GM23248 (cell line): Measurements from ENCODE around the gene ABCC4. TPM values are rescaled to one million over a fixed set of nuclear protein-coding genes. Genes with fewer than 3 reads are reported as not detected.

Source experiments
- DNase-seq: peaks from one replicate; pipeline ENCODE4 v3.0.0-alpha.2; 2015
- H2AFZ ChIP-seq: fragments of 200-600 bp; sonication (generic); 2 replicates; pipeline ENCODE4 v1.6.1; 2016; ENCODE audit warnings: antibody characterized with exemption
- H3F3A ChIP-seq: fragments of 200-600 bp; sonication (generic); 2 replicates; pipeline ENCODE4 v1.6.1; 2016; ENCODE audit warnings: mild to moderate bottlenecking, antibody characterized with exemption, mixed run types; ENCODE audit not compliant: insufficient read depth
- H3K27ac ChIP-seq: fragments of 200-600 bp; sonication (generic); 2 replicates; pipeline ENCODE4 v1.5.1; 2016; ENCODE audit warnings: mild to moderate bottlenecking
- H3K27me3 ChIP-seq: fragments of 200-600 bp; sonication (generic); replicated peaks from 2 replicates; pipeline ENCODE4 v1.6.1; 2016; ENCODE audit warnings: mild to moderate bottlenecking; ENCODE audit not compliant: insufficient read depth
- H3K36me3 ChIP-seq: fragments of 200-600 bp; sonication (generic); 2 replicates; pipeline ENCODE4 v1.6.1; 2016; ENCODE audit warnings: low read depth, mild to moderate bottlenecking
- H3K4me1 ChIP-seq: fragments of 200-600 bp; sonication (generic); 2 replicates; pipeline ENCODE4 v1.6.1; 2016; ENCODE audit warnings: mild to moderate bottlenecking; ENCODE audit not compliant: insufficient read depth
- H3K4me2 ChIP-seq: fragments of 200-600 bp; sonication (generic); one replicate; pipeline ENCODE4 v1.6.1; 2016; ENCODE audit warnings: mild to moderate bottlenecking; ENCODE audit not compliant: unreplicated experiment
- H3K4me3 ChIP-seq: fragments of 200-600 bp; sonication (generic); 2 replicates; pipeline ENCODE4 v1.5.1; 2016; ENCODE audit warnings: mild to moderate bottlenecking
- H3K79me2 ChIP-seq: fragments of 200-600 bp; sonication (generic); 2 replicates; pipeline ENCODE4 v1.6.1; 2016; ENCODE audit warnings: mild to moderate bottlenecking; ENCODE audit not compliant: insufficient read depth
- H3K9ac ChIP-seq: fragments of 200-600 bp; sonication (generic); 2 replicates; pipeline ENCODE4 v1.6.1; 2016; ENCODE audit warnings: mild to moderate bottlenecking
- H3K9me2 ChIP-seq: fragments of 200-600 bp; sonication (generic); 2 replicates; pipeline ENCODE4 v1.6.1; 2016; ENCODE audit warnings: mixed run types, mild to moderate bottlenecking, moderate library complexity; ENCODE audit not compliant: insufficient read depth
- H3K9me3 ChIP-seq: fragments of 200-600 bp; sonication (generic); one replicate; pipeline ENCODE4 v1.6.1; 2017; ENCODE audit warnings: low read depth
- H4K20me1 ChIP-seq: fragments of 200-600 bp; sonication (generic); 2 replicates; pipeline ENCODE4 v1.6.0; 2016; ENCODE audit not compliant: insufficient read depth
- EZH2 ChIP-seq: fragments of 200-600 bp; sonication (generic); IDR thresholded peaks from 2 replicates; pipeline ENCODE4 v1.6.1; 2018; ENCODE audit warnings: antibody characterized with exemption, mild to moderate bottlenecking; ENCODE audit not compliant: insufficient read depth, poor library complexity, severe bottlenecking
- EZH2phosphoT487 ChIP-seq: fragments of 200-600 bp; sonication (generic); IDR thresholded peaks from 2 replicates; pipeline ENCODE4 v1.6.1; 2018; ENCODE audit warnings: antibody characterized with exemption, moderate library complexity, mild to moderate bottlenecking, low read depth; ENCODE audit not compliant: insufficient read depth
- WGBS, 2 experiments: methylation state at CpG; one replicate each; pipeline ENCODE4 v1.1.6; 2015 to 2017; ENCODE audit warnings: low lambda C conversion rate in 2 of 2, low coverage in 1 of 2; ENCODE audit errors: missing lambda C conversion rate in 2 of 2; 5-methylcytosine and 5-hydroxymethylcytosine counted together
- in situ Hi-C: fragments of 300-500 bp; cut with MboI; formaldehyde crosslinking; loops from 2 replicates; pipeline ENCODE4 v1.15.0; 2020
- polyA plus RNA-seq: library from polyadenylated mRNA; unstranded; fragments of >200 nt; fragmentation: Nextera tagmentation; extraction: Ambion mirVana; gene quantifications from 2 replicates; pipeline ENCODE4 v1.2.1, GENCODE V29; 2016
- total RNA-seq: library from RNA; depleted of rRNA; stranded (reverse); fragments of >200 nt; shearing (Covaris generic); gene quantifications from 2 replicates; pipeline ENCODE4 v1.2.3, GENCODE V29; 2014

ABCC4 gene
- total and polyA plus RNA-seq, 2 experiments from 2014 or later = 3.9 to 11.2 TPM

- no peak overlapping the region for H3K4me3 ChIP-seq
- WGBS, 2 experiments = 26 to 29% methylated on average over 3 of the region's 3 CpGs
- TF ChIP-seq EZH2phosphoT487 (no peak), EZH2 (no peak)
- no peaks in the 10 kb centered on the region for H3K9me3 ChIP-seq
- H3K9ac ChIP-seq = no peak overlapping the region
- no peaks in the 10 kb centered on the region for H3K9me2 ChIP-seq
- H3K27ac ChIP-seq = no peak overlapping the region
- H3F3A ChIP-seq = no peaks in the 10 kb centered on the region
- H3K27me3 ChIP-seq = no peaks in the 10 kb centered on the region
- no peaks in the 10 kb centered on the region for H3K4me1 ChIP-seq
- in situ Hi-C loops = no loop called here
- H3K36me3 ChIP-seq = no peaks in the 10 kb centered on the region
- no peaks in the 10 kb centered on the region for H3K79me2 ChIP-seq
- no peak overlapping the region for H2AFZ ChIP-seq
- no peak overlapping the region for H3K4me2 ChIP-seq
- DNase-seq = no peak
- H4K20me1 ChIP-seq = no peaks in the 10 kb centered on the region; the same call in 1 of the 2 replicates
These were observed 250.2 kb downstream of the ABCC4 start for GRCh38 chr13:95050800-95051615.

- in situ Hi-C loops = no loop called here
- Histone ChIP-seq H3K9me3 (no peaks in the 10 kb centered on the region), H2AFZ (no peak overlapping the region), H3K9ac (no peak overlapping the region), H3K27ac (no peak overlapping the region), H3F3A (no peaks in the 10 kb centered on the region), H3K4me3 (no peak overlapping the region), H4K20me1 (no peaks in the 10 kb centered on the region), H3K27me3 (no peaks in the 10 kb centered on the region), H3K79me2 (no peaks in the 10 kb centered on the region), H3K36me3 (no peaks in the 10 kb centered on the region), H3K9me2 (no peaks in the 10 kb centered on the region), H3K4me1 (no peaks in the 10 kb centered on the region), H3K4me2 (no peak overlapping the region)
- WGBS, 2 experiments = 93 to 100% methylated on average over 1 of the region's 1 CpG
- no peak for TF ChIP-seq EZH2phosphoT487
- no peak for TF ChIP-seq EZH2
- no peak for DNase-seq
These were observed 251.5 kb downstream of the ABCC4 start for GRCh38 chr13:95049772-95050171.

GRCh38 chr13:95044452-95045205 is 256.6 kb downstream of the ABCC4 start:
- no peaks in the 10 kb centered on the region for H3K4me1 ChIP-seq
- no peaks in the 10 kb centered on the region for H4K20me1 ChIP-seq
- H3K27me3 ChIP-seq = no peaks in the 10 kb centered on the region
- TF ChIP-seq EZH2 (no peak), EZH2phosphoT487 (no peak)
- H3K9me2 ChIP-seq = no peaks in the 10 kb centered on the region
- H3K27ac ChIP-seq = no peak overlapping the region
- no peaks in the 10 kb centered on the region for H3F3A ChIP-seq
- in situ Hi-C loops = no loop called here
- 87 to 92% methylated on average over 4 of the region's 4 CpGs for WGBS, 2 experiments
- H2AFZ ChIP-seq = no peak overlapping the region
- no peak overlapping the region for H3K4me3 ChIP-seq
- no peak overlapping the region for H3K4me2 ChIP-seq
- no peak for DNase-seq
- no peak overlapping the region for H3K9ac ChIP-seq
- no peaks in the 10 kb centered on the region for H3K36me3 ChIP-seq
- H3K79me2 ChIP-seq = no peaks in the 10 kb centered on the region
- H3K9me3 ChIP-seq = no peaks in the 10 kb centered on the region

GRCh38 chr13:95039415-95039814 is 261.8 kb downstream of the ABCC4 start:
- TF ChIP-seq EZH2 (no peak), EZH2phosphoT487 (no peak)
- Histone ChIP-seq H3K27ac (no peak overlapping the region), H3K36me3 (no peaks in the 10 kb centered on the region), H3K4me3 (no peak overlapping the region), H4K20me1 (no peaks in the 10 kb centered on the region), H2AFZ (no peak overlapping the region), H3K27me3 (no peaks in the 10 kb centered on the region), H3K79me2 (no peaks in the 10 kb centered on the region), H3K4me1 (no peaks in the 10 kb centered on the region), H3K9me3 (no peaks in the 10 kb centered on the region), H3K9ac (no peak overlapping the region), H3K9me2 (no peaks in the 10 kb centered on the region), H3K4me2 (no peak overlapping the region), H3F3A (no peaks in the 10 kb centered on the region)
- in situ Hi-C loops = no loop called here
- peak; percentile 19 for DNase-seq
- 92 to 95% methylated on average over 2 of the region's 2 CpGs for whole genome bisulfite sequencing, 2 experiments
